ENCODE data around the gene KIAA1328.
"Not testable (repeated sequence)": the region's sequence is repeated elsewhere in the genome, so short reads cannot be mapped to it uniquely, and the experiment has no call there.

Gene KIAA1328

DNA sequence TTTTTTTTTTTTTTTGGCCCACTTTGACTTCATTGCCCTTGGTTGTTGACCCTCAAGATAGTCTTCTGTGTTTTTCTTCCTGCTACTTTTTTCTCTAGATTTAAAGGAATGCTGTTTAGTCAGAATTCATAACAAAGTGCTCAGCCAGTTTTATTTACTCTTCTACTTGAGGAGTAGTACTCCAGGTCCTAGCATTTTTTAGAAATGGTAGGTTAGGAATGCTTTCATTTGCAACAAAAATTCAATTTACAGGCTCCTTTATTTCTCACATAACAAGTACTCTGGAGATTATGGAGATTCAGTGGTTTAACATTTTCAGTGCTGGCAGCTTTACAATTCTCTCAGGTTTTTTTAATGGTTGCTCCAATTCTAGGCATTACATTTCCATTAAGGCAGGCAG, 58.2 kb downstream of the KIAA1328 start:
- no peak for DNase-seq (ENCODE audit: low read depth)

- DNase-seq (ENCODE audit: low read depth), result no peak
Measured at GRCh38 chr18:36887864-36888263, 58.9 kb downstream of the KIAA1328 start.

GRCh38 chr18:36888778-36889177, 59.9 kb downstream of the KIAA1328 start:
- no peak for DNase-seq (ENCODE audit: low read depth)

GRCh38 chr18:36889321-36889720, 60.4 kb downstream of the KIAA1328 start:
- DNase-seq (ENCODE audit: low read depth), result no peak

- no peak for DNase-seq (ENCODE audit: low read depth)
Measured at GRCh38 chr18:36889742-36890141, 60.8 kb downstream of the KIAA1328 start.

GRCh38 chr18:36890598-36890997, 61.7 kb downstream of the KIAA1328 start:
- no peak for DNase-seq (ENCODE audit: low read depth)

DNA sequence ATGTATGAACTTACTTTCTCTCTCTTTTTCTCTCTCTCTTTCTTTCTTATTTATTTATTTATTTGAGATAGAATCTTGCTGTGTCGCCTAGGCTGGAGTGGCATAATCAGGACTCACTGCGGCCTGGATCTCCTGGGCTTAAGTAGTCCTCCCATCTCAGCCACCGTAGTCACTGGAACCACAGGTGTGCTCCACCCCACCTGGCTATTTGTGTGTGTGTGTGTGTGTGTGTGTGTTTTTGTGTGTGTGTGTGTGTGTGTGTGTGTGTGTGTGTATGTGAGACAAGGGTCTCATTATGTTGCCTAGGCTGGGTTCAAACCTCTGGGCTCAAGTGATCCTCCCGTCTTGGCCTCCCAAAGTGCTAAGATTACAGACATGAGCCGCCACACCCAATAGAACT, 64.3 kb downstream of the KIAA1328 start:
- DNase-seq (ENCODE audit: low read depth), result no peak

GRCh38 chr18:36895606-36896005, 66.7 kb downstream of the KIAA1328 start:
- no peak for DNase-seq (ENCODE audit: low read depth)

DNA sequence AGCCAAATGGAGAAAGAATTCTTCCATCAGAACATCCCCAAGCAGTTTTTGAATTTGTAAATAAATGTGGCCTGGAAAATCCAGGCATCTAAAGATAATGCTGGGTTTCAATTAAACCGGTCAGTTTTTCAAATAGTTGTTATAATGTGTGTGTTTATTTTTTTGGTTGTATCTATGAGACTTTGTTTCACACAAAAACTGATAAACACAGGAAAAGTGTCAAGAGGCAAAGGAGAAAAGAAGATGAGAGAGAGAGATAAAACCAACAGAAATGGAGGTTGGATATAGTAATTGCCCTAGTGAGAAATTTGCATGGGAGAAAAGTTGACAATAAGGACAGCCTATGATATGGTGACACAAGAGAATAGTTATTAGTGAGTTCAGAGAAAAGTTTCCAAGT, 68.3 kb downstream of the KIAA1328 start:
- DNase-seq (ENCODE audit: low read depth), result no peak

DNA sequence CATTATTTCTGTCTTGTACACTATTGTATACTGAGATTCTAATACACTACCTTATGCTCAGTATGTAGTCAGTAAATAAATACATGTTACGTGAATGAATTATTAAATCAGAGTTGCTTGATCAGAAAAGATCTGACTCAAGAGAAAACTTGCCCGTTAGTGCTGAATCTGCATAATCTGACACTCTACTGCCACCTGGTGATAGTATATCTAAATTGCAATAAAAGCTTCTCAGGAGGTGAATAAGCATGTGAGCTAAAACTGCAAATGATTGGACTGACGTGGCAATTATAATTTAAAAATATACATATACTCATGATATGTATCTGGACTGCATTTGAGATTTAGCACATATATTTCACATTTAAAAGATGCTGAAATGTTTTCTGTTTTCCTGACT, 70.4 kb downstream of the KIAA1328 start:
- DNase-seq (ENCODE audit: low read depth), result peak; percentile 34

GRCh38 chr18:36900466-36900865, 71.5 kb downstream of the KIAA1328 start:
- DNase-seq (ENCODE audit: low read depth), result no peak

DNA sequence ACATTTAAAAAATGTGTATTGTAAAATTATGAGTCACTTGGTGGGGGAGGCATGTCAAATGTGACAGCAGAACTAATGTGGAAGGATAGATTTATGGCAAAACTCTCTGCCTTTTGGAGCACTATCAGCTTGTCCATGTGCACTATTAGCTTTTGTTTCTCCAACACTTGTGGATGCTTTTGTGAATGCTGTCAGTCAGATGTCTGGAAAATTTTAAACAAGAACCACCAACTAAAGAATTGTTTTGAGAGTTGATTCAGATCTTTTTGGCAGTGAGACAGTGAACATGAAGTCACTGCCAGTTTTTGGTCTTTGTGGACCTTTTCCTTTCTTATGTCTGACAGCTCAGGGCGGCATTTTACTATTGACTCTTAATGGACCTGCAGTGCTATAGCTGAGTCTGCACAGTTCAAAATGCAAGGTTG, 72.4 kb downstream of the KIAA1328 start:
- no peak for DNase-seq (ENCODE audit: low read depth)

- DNase-seq (ENCODE audit: low read depth), result no peak
Measured at GRCh38 chr18:36903215-36903928, 74.4 kb downstream of the KIAA1328 start.

GRCh38 chr18:36905571-36905970, 76.6 kb downstream of the KIAA1328 start:
- no peak for DNase-seq (ENCODE audit: low read depth)

- not testable (repeated sequence) for DNase-seq (ENCODE audit: low read depth)
Measured at GRCh38 chr18:36909282-36909681, 80.4 kb downstream of the KIAA1328 start.

DNA sequence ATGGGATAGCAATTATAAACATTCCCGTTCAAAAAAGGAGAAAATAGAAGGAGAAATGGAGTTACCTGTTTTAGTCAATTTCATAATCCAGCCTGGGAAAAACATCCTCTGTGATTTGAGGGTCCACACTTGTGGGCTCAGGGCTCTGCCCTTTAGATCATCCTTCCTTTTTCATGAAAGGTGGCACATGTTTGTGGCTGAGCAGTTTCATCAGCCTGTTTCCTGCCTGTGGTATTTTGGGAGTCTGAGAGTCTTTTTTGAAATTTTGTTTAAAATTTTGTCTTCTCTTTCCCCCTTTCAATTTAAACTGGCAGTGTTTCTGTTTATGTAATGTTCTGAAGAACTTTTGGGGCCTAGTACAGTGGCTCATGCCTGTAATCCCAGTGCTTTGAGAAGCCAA, 84.0 kb downstream of the KIAA1328 start:
- no peak for DNase-seq (ENCODE audit: low read depth)

DNA sequence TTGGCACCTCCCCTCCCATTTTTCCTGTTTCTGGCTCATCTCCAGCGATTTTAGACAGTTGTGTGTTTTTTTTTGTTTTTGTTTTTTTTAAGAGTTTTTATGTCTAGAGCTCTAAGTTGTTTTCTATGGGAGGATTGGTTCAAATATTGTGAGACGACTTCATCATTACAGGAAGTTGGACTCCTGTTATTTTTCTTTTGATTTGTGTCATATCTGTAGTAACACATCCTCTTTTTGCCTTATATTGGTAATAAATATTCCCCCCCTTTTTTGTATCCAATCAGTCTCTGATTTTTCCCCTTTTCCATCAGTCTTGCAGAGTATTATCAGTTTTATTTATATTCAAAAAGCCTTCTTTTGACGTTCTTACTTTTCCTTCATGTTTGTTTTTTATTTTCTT, 89.0 kb downstream of the KIAA1328 start:
- no peak for DNase-seq (ENCODE audit: low read depth)

GRCh38 chr18:36929601-36930000, 100.7 kb downstream of the KIAA1328 start:
- no peak for DNase-seq (ENCODE audit: low read depth)

DNA sequence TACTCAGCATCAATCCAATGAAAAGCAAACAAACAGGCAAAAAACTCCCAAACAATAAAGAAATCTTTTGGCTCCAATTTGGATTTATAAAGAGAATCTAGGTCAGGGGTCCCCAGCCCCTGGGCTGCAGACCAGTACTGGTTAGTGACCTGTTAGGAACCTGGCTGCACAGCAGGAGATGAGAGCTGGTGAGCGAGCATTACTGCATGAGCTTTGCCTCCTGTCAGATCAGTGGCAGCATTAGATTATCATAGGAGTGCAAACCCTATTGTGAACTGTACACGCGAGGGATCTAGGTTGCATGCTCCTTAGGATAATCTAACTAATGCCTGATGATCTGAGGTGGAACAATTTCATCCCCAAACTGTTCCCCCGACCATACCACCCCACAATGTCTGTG, 102.2 kb downstream of the KIAA1328 start:
- no peak for DNase-seq (ENCODE audit: low read depth)

- DNase-seq (ENCODE audit: low read depth), result no peak
Measured at GRCh38 chr18:36933552-36933951, 104.6 kb downstream of the KIAA1328 start.

- DNase-seq (ENCODE audit: low read depth), result no peak
Measured at GRCh38 chr18:36934884-36935283, 106.0 kb downstream of the KIAA1328 start.

- peak; percentile 4 for DNase-seq (ENCODE audit: low read depth)
Measured at GRCh38 chr18:36942264-36942663, 113.3 kb downstream of the KIAA1328 start.

DNA sequence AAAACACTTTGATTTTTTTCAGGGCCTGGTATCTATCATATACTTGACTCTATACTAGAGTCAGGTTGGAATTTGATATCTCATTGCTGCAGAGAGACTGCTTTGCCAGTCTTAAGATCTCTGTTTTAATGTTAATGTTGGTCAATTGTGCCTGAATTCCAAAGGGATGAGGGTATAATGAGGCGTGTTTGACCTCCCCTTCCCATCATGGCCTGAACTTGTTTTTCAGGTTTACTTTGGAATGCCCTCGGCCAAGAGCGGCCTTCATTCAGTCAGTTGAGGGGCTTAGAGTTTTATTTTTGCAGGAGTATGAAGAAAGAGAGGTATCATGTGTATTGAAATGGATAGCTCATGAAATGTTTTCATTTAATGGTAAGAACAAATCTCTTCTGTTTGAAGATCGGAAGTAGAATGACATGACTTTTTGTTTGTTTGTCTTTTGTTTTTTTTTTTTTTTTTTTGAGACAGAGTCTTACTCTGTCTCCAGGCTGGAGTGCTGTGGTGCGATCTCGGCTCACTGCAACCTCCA, 119.0 kb downstream of the KIAA1328 start:
- no peak for DNase-seq (ENCODE audit: low read depth)

GRCh38 chr18:36950282-36950681, 121.4 kb downstream of the KIAA1328 start:
- no peak for DNase-seq (ENCODE audit: low read depth)

All from CMK (cell line).